H9 (cell line): ENCODE data around the gene ELFN1. TPM values are rescaled to one million over a fixed set of nuclear protein-coding genes. Genes with fewer than 3 reads are reported as not detected.

Experiments
- DNase-seq: peaks from one replicate; pipeline ENCODE4 v3.0.0-alpha.2; 2017
- H2AFZ ChIP-seq: one replicate; pipeline ENCODE4 v1.6.1; 2013; ENCODE audit warnings: mild to moderate bottlenecking, low read length, control low read depth, moderate library complexity
- H2AK5ac ChIP-seq: 2 replicates; pipeline ENCODE4 v1.6.1; 2013; ENCODE audit warnings: low read length, control low read depth, mixed read lengths; ENCODE audit not compliant: insufficient read length
- H2BK120ac ChIP-seq: one replicate; pipeline ENCODE4 v1.6.1; 2013; ENCODE audit warnings: low read depth, mild to moderate bottlenecking, low read length, control low read depth, inconsistent platforms; ENCODE audit not compliant: poor library complexity, severe bottlenecking
- H2BK12ac ChIP-seq: 2 replicates; pipeline ENCODE4 v1.6.1; 2013; ENCODE audit warnings: low read length, control low read depth, mixed read lengths, low read depth; ENCODE audit not compliant: insufficient read length
- H2BK15ac ChIP-seq: 2 replicates; pipeline ENCODE4 v1.6.1; 2013; ENCODE audit warnings: low read depth, low read length, control low read depth
- H2BK20ac ChIP-seq: one replicate; pipeline ENCODE4 v1.6.1; 2013; ENCODE audit warnings: low read depth, mild to moderate bottlenecking, low read length, control low read depth, inconsistent platforms; ENCODE audit not compliant: poor library complexity, severe bottlenecking
- H2BK5ac ChIP-seq: 2 replicates; pipeline ENCODE4 v1.6.1; 2013; ENCODE audit warnings: low read length, control low read depth, mixed read lengths; ENCODE audit not compliant: insufficient read length
- H3K14ac ChIP-seq: 2 replicates; pipeline ENCODE4 v1.6.1; 2013; ENCODE audit warnings: low read length, control low read depth; ENCODE audit not compliant: insufficient read depth
- H3K18ac ChIP-seq: 2 replicates; pipeline ENCODE4 v1.6.1; 2013; ENCODE audit warnings: low read depth, mild to moderate bottlenecking, mixed read lengths, low read length, control low read depth; ENCODE audit not compliant: insufficient read length
- H3K23ac ChIP-seq: 2 replicates; pipeline ENCODE4 v1.6.1; 2013; ENCODE audit warnings: low read length, control low read depth, mixed read lengths, low read depth; ENCODE audit not compliant: insufficient read length
- H3K23me2 ChIP-seq: 2 replicates; pipeline ENCODE4 v1.6.1; 2013; ENCODE audit warnings: low read depth, mild to moderate bottlenecking, mixed read lengths, low read length, control low read depth; ENCODE audit not compliant: insufficient read length, poor library complexity, severe bottlenecking
- H3K27ac ChIP-seq: 2 replicates; pipeline ENCODE4 v1.5.1; 2013; ENCODE audit warnings: low read length, control low read depth, mixed read lengths, low read depth; ENCODE audit not compliant: insufficient read length
- H3K27me3 ChIP-seq: 2 replicates; pipeline ENCODE4 v1.6.1; 2013; ENCODE audit warnings: low read length, control low read depth, inconsistent platforms; ENCODE audit not compliant: insufficient read depth
- H3K4ac ChIP-seq: 2 replicates; pipeline ENCODE4 v1.6.1; 2013; ENCODE audit warnings: low read depth, mild to moderate bottlenecking, control low read depth, inconsistent platforms, low read length, moderate library complexity
- H3K4me1 ChIP-seq: 2 replicates; pipeline ENCODE4 v1.6.1; 2013; ENCODE audit warnings: low read length, control low read depth, inconsistent platforms; ENCODE audit not compliant: insufficient read depth
- H3K4me2 ChIP-seq: 2 replicates; pipeline ENCODE4 v1.6.1; 2013; ENCODE audit warnings: low read length, control low read depth, mixed read lengths; ENCODE audit not compliant: insufficient read length, insufficient read depth
- H3K56ac ChIP-seq: 2 replicates; pipeline ENCODE4 v1.6.1; 2013; ENCODE audit warnings: low read depth, mild to moderate bottlenecking, mixed read lengths, low read length, control low read depth; ENCODE audit not compliant: insufficient read length
- H3K79me1 ChIP-seq: 2 replicates; pipeline ENCODE4 v1.6.1; 2013; ENCODE audit warnings: low read depth, mild to moderate bottlenecking, moderate library complexity, low read length, control low read depth, inconsistent platforms; ENCODE audit not compliant: insufficient read depth, poor library complexity, severe bottlenecking
- H3K79me2 ChIP-seq: 2 replicates; pipeline ENCODE4 v1.6.1; 2013; ENCODE audit warnings: low read length, control low read depth, inconsistent platforms; ENCODE audit not compliant: insufficient read depth
- H3K9ac ChIP-seq: 2 replicates; pipeline ENCODE4 v1.6.1; 2013; ENCODE audit warnings: low read length, control low read depth, mixed read lengths; ENCODE audit not compliant: insufficient read length; ENCODE audit errors: extremely low read depth
- H3K9me3 ChIP-seq: one replicate; pipeline ENCODE4 v1.6.1; 2013; ENCODE audit warnings: low read depth, low read length, inconsistent platforms; ENCODE audit not compliant: control insufficient read depth
- H3T11ph ChIP-seq: one replicate; pipeline ENCODE4 v1.6.1; 2013; ENCODE audit warnings: mild to moderate bottlenecking, low read length, control low read depth, inconsistent platforms
- H4K20me1 ChIP-seq: one replicate; pipeline ENCODE4 v1.6.1; 2013; ENCODE audit not compliant: control insufficient read depth, insufficient read length, insufficient read depth
- H4K5ac ChIP-seq: 2 replicates; pipeline ENCODE4 v1.6.1; 2013; ENCODE audit warnings: low read depth, mild to moderate bottlenecking, mixed read lengths, low read length, control low read depth; ENCODE audit not compliant: insufficient read length
- H4K8ac ChIP-seq: replicated peaks from 2 replicates; pipeline ENCODE4 v1.6.1; 2013; ENCODE audit warnings: low read length, control low read depth, mixed read lengths, low read depth; ENCODE audit not compliant: insufficient read length
- H4K91ac ChIP-seq: 2 replicates; pipeline ENCODE4 v1.6.1; 2013; ENCODE audit warnings: low read depth, mild to moderate bottlenecking, moderate library complexity, mixed read lengths, low read length, control low read depth; ENCODE audit not compliant: insufficient read length
- H3K27ac Mint-ChIP-seq, 3 experiments: 2 replicates in 2 of 3; 3 replicates in 1 of 3; pipeline ENCODE4 v1.8.0; 2020 to 2021; ENCODE audit warnings: mixed read lengths in 3 of 3, mild to moderate bottlenecking in 1 of 3, moderate library complexity in 1 of 3
- H3K27me3 Mint-ChIP-seq: 2 replicates; pipeline ENCODE4 v1.8.0; 2021; ENCODE audit warnings: low read depth, mild to moderate bottlenecking, moderate library complexity, mixed read lengths
- H3K36me3 Mint-ChIP-seq, 3 experiments: 2 replicates in 2 of 3; 3 replicates in 1 of 3; pipeline ENCODE4 v1.8.0; 2020 to 2021; ENCODE audit warnings: low read depth in 3 of 3, mixed read lengths in 3 of 3; ENCODE audit not compliant: insufficient read depth in 1 of 3
- H3K4me1 Mint-ChIP-seq, 2 experiments: 2 replicates each; pipeline ENCODE4 v1.8.0; 2020; ENCODE audit warnings: mixed read lengths in 2 of 2
- H3K4me3 Mint-ChIP-seq, 2 experiments: 2 replicates in 1 of 2; 3 replicates in 1 of 2; pipeline ENCODE4 v1.8.0; 2020 to 2021; ENCODE audit warnings: mild to moderate bottlenecking in 2 of 2, mixed read lengths in 2 of 2, moderate library complexity in 1 of 2
- H3K9me3 Mint-ChIP-seq, 2 experiments: 2 replicates in 1 of 2; 3 replicates in 1 of 2; pipeline ENCODE4 v1.8.0; 2020; ENCODE audit warnings: mild to moderate bottlenecking in 2 of 2, mixed read lengths in 2 of 2, moderate library complexity in 1 of 2
- CTCF ChIP-seq: fragments of 200-600 bp; sonication (generic); conservative IDR thresholded peaks from 3 replicates; pipeline ENCODE4 v1.8.0; 2021; ENCODE audit warnings: antibody characterized with exemption, mild to moderate bottlenecking
- WGBS: extraction: QIAGEN DNeasy Blood & Tissue Kit; methylation state at CpG from one replicate; pipeline ENCODE4 v1.1.7; 2013; ENCODE audit warnings: missing lambda C conversion rate, low lambda C conversion rate, mixed read lengths; ENCODE audit not compliant: insufficient read length; ENCODE audit errors: extremely low coverage; 5-methylcytosine and 5-hydroxymethylcytosine counted together
- total RNA-seq: library from RNA; stranded (reverse); gene quantifications from 2 replicates; pipeline ENCODE4 v1.2.1, GENCODE V29; 2021

Gene ELFN1
- total RNA-seq, 1 experiment from 2014 or later: 3.7 TPM

GRCh38 chr7:1676550-1677078 lies 6.5 kb downstream of the ELFN1 start:
- no peak overlapping the region for H3K18ac ChIP-seq
- no peak overlapping the region for H2BK15ac ChIP-seq
- Mint-ChIP-seq H3K4me3 (no peak overlapping the region), H3K4me1 (peaks cover 0 to 4% of the 10 kb centered on the region in 2 experiments; a peak in 1 of 4 replicates), H3K27me3 (peaks cover 54% of the 10 kb centered on the region), H3K36me3 (peaks cover 0 to 2% (median 0%) of the 10 kb centered on the region in 3 experiments; a peak in 1 of 7 replicates), H3K9me3 (no peaks in the 10 kb centered on the region), H3K27ac (peak overlapping the region in 1 of 3 experiments; percentile 22; a peak in 2 of 7 replicates)
- H4K8ac ChIP-seq: no peak overlapping the region
- H3K79me2 ChIP-seq: no peaks in the 10 kb centered on the region
- no CpG with 5 or more reads among the region's 23 CpGs for WGBS
- no peaks in the 10 kb centered on the region for H3K79me1 ChIP-seq
- H2BK120ac ChIP-seq: no peak overlapping the region
- H3K4me1 ChIP-seq: no peaks in the 10 kb centered on the region
- no peak overlapping the region for H3K4me2 ChIP-seq
- no peaks in the 10 kb centered on the region for H3K23me2 ChIP-seq
- no peak overlapping the region for H2AFZ ChIP-seq
- H3K23ac ChIP-seq: no peak overlapping the region
- no peak overlapping the region for H2BK20ac ChIP-seq
- H3K56ac ChIP-seq: no peak overlapping the region
- no peak overlapping the region for H3K4ac ChIP-seq
- H3K27ac ChIP-seq: no peak overlapping the region
- no peak overlapping the region for H4K91ac ChIP-seq
- no peak overlapping the region for H2BK5ac ChIP-seq
- no peak for TF ChIP-seq CTCF
- H2BK12ac ChIP-seq: no peak overlapping the region
- no peak overlapping the region; the same call in 1 of the 2 replicates for H3K14ac ChIP-seq
- no peak overlapping the region for H4K5ac ChIP-seq
- no peaks in the 10 kb centered on the region for H3K9me3 ChIP-seq
- no peak for DNase-seq
- no peak overlapping the region for H2AK5ac ChIP-seq
- H4K20me1 ChIP-seq: no peaks in the 10 kb centered on the region
- no peak overlapping the region for H3T11ph ChIP-seq
- no peak overlapping the region for H3K9ac ChIP-seq
- no peaks in the 10 kb centered on the region; the same call in 1 of the 2 replicates for H3K27me3 ChIP-seq
